KMS-11 (cell line): ENCODE data around the gene KLF16.
A peak's percentile ranks its signal among the peaks of the same experiment; 100 is the strongest.
"Not testable (repeated sequence)": the region's sequence is repeated elsewhere in the genome, so short reads cannot be mapped to it uniquely, and the experiment has no call there.

Source experiments
- H2AFZ ChIP-seq: fragments of 200-600 bp; sonication (generic); 2 replicates; pipeline ENCODE4 v1.6.1; 2016; ENCODE audit warnings: antibody characterized with exemption, mixed run types, low read depth
- H3K27ac ChIP-seq: fragments of 200-600 bp; sonication (generic); 2 replicates; pipeline ENCODE4 v1.6.1; 2016; ENCODE audit warnings: mild to moderate bottlenecking, mixed run types
- H3K27me3 ChIP-seq: fragments of 200-600 bp; sonication (generic); 2 replicates; pipeline ENCODE4 v1.6.1; 2017; ENCODE audit warnings: mild to moderate bottlenecking, low read depth, mixed run types, moderate library complexity; ENCODE audit not compliant: insufficient read depth
- H3K36me3 ChIP-seq: fragments of 200-600 bp; sonication (generic); 2 replicates; pipeline ENCODE4 v1.6.1; 2017; ENCODE audit warnings: mild to moderate bottlenecking, mixed run types; ENCODE audit not compliant: insufficient read depth
- H3K4me1 ChIP-seq: fragments of 200-600 bp; sonication (generic); 2 replicates; pipeline ENCODE4 v1.6.1; 2016; ENCODE audit warnings: mild to moderate bottlenecking, low read depth, mixed run types; ENCODE audit not compliant: poor library complexity, severe bottlenecking
- H3K4me2 ChIP-seq: fragments of 200-600 bp; sonication (generic); 2 replicates; pipeline ENCODE4 v1.7.0; 2016; ENCODE audit warnings: mild to moderate bottlenecking, mixed run types
- H3K4me3 ChIP-seq: fragments of 200-600 bp; sonication (generic); IDR thresholded peaks from 2 replicates; pipeline ENCODE4 v1.6.1; 2017; ENCODE audit warnings: low read depth, low read length, mixed read lengths; ENCODE audit not compliant: insufficient read depth
- H3K79me2 ChIP-seq: fragments of 200-600 bp; sonication (generic); 2 replicates; pipeline ENCODE4 v1.6.1; 2016; ENCODE audit warnings: low read depth, mixed run types; ENCODE audit not compliant: insufficient read depth
- H3K9ac ChIP-seq: fragments of 200-600 bp; sonication (generic); 2 replicates; pipeline ENCODE4 v1.6.1; 2016; ENCODE audit warnings: mild to moderate bottlenecking, mixed run types
- H4K20me1 ChIP-seq: fragments of 200-600 bp; sonication (generic); 2 replicates; pipeline ENCODE4 v1.6.1; 2016; ENCODE audit warnings: mild to moderate bottlenecking, mixed run types; ENCODE audit not compliant: insufficient read depth
- TF ChIP-seq, protein P1 (sequence below): fragments of 200-600 bp; sonication (generic); conservative IDR thresholded peaks from 2 replicates; pipeline ENCODE4 v1.6.1; 2017; ENCODE audit warnings: low read depth, mild to moderate bottlenecking, antibody characterized with exemption, low read length, moderate library complexity, mixed read lengths

Gene KLF16

DNA sequence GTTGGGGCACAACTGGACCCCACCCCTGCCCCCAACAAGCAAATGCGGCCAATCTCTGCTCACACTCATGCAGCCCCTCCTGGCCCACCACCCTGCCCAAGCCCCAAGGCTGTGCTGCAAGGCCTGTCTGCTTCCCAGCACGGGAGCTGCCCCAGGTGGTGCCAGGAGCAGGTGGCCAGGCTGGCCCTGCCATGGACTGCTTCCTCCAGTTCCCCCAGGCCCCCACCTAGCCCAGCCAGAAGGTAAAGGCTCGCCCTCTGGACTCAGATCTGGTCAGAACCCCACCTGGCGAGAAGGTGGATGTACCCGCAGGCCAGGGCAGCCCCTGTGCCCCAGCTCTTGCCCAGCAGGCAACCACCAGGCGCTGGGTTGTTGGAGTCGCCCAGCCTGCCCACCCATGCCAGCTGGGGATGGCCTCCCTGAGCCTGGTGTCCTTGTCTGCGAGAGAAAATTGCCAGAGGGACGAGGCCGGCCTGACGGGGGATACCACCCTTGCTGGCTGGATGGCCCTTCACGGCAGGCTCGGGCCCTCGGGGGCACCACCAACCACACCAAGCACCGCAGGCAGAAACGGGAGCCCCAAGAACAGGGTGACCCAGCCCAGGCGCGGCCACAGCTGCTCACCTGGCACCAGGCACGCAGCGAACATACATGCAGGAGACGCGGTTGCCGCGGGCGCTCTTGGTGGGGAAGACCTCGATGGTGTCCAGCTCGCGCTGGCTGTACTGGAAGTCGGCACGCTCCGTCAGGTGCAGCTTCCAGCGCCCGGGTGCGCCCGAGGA lies 17.4 kb upstream of the KLF16 start:
- TF ChIP-seq, protein P1, sequence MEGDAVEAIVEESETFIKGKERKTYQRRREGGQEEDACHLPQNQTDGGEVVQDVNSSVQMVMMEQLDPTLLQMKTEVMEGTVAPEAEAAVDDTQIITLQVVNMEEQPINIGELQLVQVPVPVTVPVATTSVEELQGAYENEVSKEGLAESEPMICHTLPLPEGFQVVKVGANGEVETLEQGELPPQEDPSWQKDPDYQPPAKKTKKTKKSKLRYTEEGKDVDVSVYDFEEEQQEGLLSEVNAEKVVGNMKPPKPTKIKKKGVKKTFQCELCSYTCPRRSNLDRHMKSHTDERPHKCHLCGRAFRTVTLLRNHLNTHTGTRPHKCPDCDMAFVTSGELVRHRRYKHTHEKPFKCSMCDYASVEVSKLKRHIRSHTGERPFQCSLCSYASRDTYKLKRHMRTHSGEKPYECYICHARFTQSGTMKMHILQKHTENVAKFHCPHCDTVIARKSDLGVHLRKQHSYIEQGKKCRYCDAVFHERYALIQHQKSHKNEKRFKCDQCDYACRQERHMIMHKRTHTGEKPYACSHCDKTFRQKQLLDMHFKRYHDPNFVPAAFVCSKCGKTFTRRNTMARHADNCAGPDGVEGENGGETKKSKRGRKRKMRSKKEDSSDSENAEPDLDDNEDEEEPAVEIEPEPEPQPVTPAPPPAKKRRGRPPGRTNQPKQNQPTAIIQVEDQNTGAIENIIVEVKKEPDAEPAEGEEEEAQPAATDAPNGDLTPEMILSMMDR: no peak
- Histone ChIP-seq H3K27me3 (no peaks in the 10 kb centered on the region), H3K27ac (no peak overlapping the region), H3K36me3 (no peaks in the 10 kb centered on the region), H2AFZ (no peak overlapping the region), H3K4me3 (no peak overlapping the region), H4K20me1 (no peaks in the 10 kb centered on the region), H3K9ac (no peak overlapping the region), H3K79me2 (peaks cover 20% of the 10 kb centered on the region; the same call in 1 of the 2 replicates), H3K4me1 (peaks cover 21% of the 10 kb centered on the region), H3K4me2 (no peak overlapping the region)

DNA sequence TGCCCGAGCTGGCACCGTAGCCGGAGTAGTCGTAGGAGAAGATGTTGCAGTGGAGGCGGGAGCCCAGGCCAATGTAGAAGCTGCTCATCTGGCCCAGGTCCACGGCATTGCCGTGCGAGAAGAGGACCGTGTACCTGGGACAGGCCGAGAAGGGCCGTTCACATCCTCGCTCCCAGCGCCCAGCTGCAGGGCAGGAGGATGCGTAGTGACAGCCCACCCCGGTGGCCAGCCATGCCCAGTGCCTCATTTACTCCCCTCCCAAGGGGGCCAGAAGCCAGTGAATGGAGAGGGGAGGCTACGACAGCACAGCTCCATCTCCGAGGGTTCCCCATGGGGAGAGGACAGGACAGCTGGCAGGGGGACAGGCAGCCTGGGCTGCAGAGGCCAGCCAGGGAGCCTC lies 16.6 kb upstream of the KLF16 start:
- H3K4me3 ChIP-seq, H3K27ac ChIP-seq, H2AFZ ChIP-seq, H3K27me3 ChIP-seq, H3K36me3 ChIP-seq, H4K20me1 ChIP-seq, H3K4me2 ChIP-seq, H3K9ac ChIP-seq: not testable (repeated sequence)
- peaks cover 19% of the 10 kb centered on the region for H3K4me1 ChIP-seq
- H3K79me2 ChIP-seq: peaks cover 29% of the 10 kb centered on the region

DNA sequence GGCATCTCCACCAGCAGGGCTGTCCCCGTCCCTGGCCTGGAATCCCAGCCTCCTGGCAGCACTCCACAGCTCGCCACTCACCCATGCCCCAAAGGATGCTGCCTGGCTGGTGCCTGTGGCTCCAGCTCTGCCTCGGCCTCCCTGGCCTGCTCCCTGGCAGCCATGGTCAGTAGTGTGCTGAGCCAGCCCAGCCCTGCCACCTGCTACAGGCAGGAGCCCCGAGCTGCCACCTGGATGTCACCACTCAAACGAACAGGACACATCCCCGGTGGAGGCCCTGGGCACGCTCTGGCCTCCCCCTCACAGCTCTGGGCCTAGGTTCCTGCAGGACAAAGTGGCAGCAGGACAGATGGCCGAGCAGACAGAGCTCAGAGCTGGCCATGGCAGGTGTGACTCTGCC lies 15.2 kb upstream of the KLF16 start:
- H3K4me1 ChIP-seq: peaks cover 22% of the 10 kb centered on the region
- H3K27me3 ChIP-seq, H3K4me3 ChIP-seq, H4K20me1 ChIP-seq, H3K27ac ChIP-seq, H3K4me2 ChIP-seq, H2AFZ ChIP-seq, H3K9ac ChIP-seq, H3K36me3 ChIP-seq: not testable (repeated sequence)
- H3K79me2 ChIP-seq: peaks cover 32% of the 10 kb centered on the region

DNA sequence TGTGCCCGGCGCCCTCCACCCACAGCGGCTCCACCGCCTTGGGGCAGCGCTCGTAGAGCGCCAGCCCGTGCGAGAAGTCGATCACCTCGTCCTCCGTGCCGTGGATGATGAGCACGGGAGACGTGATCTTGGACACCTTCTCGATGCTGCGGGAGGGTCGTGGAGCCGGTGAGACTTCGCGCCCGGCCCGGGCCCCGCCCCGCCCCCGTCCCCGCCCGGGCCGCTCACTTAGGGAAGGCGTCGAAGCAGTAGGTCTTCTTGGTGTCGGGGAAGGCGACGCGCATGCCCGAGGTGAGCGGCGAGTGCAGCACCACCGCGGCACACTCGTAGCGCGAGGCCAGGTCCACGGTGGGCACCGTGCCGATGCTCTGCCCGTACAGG lies 13.9 kb upstream of the KLF16 start:
- Histone ChIP-seq H3K79me2 (peaks cover 36% of the 10 kb centered on the region), H3K4me1 (peaks cover 17% of the 10 kb centered on the region)
- H3K9ac ChIP-seq, H3K36me3 ChIP-seq, H3K27ac ChIP-seq, H3K27me3 ChIP-seq, H2AFZ ChIP-seq, H3K4me2 ChIP-seq, H4K20me1 ChIP-seq, H3K4me3 ChIP-seq: not testable (repeated sequence)

DNA sequence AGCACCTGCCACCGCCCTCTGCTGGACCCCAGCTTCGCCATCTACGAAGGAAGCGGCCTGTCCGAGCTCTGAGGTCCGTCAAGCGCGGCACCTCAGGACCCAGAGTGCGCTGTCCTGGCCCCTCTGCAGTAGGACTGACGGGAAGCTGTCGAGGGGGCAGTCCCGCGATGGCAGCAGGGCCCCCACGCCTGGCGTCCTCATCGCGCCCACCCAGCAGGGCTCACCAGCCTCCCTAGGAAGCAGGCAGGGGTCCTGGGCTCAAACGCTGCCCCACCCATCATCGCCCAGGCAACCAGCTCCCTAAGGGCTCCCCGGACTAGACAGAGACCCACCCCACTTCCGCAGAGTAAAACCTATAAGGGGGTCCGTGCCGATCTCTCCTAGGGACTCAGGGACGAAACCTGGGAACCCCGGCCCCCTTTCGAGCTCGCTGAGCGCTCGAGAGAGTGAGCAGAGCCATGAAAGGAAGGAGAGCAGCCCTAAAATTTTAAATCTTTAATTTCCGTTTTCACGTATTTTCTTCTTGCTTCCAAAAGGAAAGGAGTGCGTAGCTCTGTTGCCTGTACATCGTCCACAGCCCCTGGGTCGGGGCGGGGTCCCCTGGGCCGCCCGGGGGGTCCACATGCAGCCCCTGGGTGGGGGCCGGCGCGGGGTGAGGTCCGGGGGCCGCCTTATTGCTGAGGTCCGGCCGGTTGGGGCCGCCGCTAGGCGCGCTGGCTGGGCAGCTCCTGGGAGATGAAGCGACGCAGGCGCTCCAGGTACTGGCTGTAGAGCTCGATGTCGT lies 13.3 kb upstream of the KLF16 start:
- not testable (repeated sequence) for H3K4me3 ChIP-seq, H3K27me3 ChIP-seq, H4K20me1 ChIP-seq, H3K36me3 ChIP-seq
- Histone ChIP-seq H3K4me2 (peak overlapping the region; percentile 94), H3K79me2 (peaks cover 35% of the 10 kb centered on the region), H3K27ac (peak overlapping the region; percentile 70; the same call in 1 of the 2 replicates), H2AFZ (peak overlapping the region; percentile 68), H3K9ac (peak overlapping the region; percentile 83; the same call in 1 of the 2 replicates), H3K4me1 (peaks cover 17% of the 10 kb centered on the region)

DNA sequence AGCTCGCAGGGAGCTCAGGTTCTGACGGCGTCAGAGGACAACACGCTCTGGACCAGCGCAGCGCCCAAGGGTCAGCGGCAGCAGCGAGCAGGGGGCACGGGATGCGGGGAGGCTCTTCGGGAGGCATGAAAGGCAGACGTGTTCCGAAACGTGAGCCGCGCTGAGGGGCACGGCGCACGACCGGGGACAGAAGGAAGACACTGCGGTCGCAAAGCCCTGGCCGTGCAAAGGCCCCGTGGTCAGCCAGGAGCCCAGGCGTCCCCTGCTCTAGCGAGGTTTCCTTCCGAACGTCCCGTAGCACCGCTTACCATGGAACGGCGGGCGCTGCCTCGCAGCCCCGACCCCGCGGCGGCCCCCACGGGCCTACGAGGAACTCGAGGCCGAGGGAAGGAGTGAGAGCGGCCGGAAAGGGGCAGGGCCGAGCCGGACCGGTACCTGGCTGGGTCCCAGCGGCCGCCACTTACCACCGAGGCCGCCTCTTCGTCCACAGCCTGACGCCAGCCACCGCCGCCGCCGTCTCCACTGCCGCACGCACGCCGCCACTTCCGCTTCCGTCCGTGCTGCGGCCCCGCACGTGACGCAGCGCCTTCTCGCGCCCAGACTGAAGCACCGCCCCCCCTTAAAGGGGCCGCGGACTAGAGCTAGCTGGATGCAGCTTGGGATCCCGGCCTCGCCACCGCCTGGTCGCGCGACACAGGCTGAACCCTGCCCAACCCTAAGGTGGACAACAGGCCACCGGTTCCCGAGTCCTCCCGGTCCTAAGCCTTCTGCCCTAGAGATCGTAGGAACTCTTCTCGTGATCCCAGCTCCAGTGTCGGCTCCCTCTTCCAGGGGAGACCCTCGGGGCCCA lies 12.5 kb upstream of the KLF16 start:
- TF ChIP-seq, protein P1: no peak
- H3K79me2 ChIP-seq: peaks cover 35% of the 10 kb centered on the region
- H3K27me3 ChIP-seq: no peaks in the 10 kb centered on the region
- no peaks in the 10 kb centered on the region for H4K20me1 ChIP-seq
- H2AFZ ChIP-seq: peak overlapping the region; percentile 68
- H3K4me2 ChIP-seq: peak overlapping the region; percentile 94
- peaks cover 17% of the 10 kb centered on the region for H3K4me1 ChIP-seq
- no peaks in the 10 kb centered on the region for H3K36me3 ChIP-seq
- H3K27ac ChIP-seq: peak overlapping the region; percentile 70
- no peak overlapping the region for H3K4me3 ChIP-seq
- H3K9ac ChIP-seq: peak overlapping the region; percentile 83

DNA sequence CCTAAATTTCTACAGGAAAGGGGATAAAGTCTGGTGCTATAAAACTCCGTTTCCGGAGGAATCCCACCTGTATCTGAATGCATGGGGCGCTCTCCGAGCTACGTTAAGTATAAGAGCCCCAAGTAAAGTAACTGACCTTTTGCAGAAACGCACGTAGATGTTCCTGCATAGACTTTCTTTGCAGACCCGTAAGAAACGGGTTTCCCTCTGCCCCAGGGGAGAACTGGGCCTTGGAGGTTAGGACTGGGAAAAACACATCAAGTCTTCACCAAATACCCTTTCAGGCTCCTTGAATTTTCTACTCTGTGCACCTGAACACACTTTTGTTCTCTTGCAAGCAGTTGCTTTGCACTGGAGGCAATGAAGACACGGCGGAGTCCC lies 11.9 kb upstream of the KLF16 start:
- not testable (repeated sequence) for H3K36me3 ChIP-seq, H4K20me1 ChIP-seq, H3K27me3 ChIP-seq
- Histone ChIP-seq H2AFZ (peak overlapping the region; percentile 68), H3K27ac (peak overlapping the region; percentile 70), H3K79me2 (peaks cover 35% of the 10 kb centered on the region), H3K9ac (peak overlapping the region; percentile 83), H3K4me2 (peak overlapping the region; percentile 94), H3K4me1 (peaks cover 17% of the 10 kb centered on the region), H3K4me3 (peak overlapping the region; percentile 54)
